Measurements from ENCODE around the gene PLEKHA6.

The PLEKHA6 gene

GRCh38 chr1:204382714-204383083, 23.0 kb upstream of the PLEKHA6 start:
- DNase-seq: no peak

GRCh38 chr1:204380293-204380831, 20.6 kb upstream of the PLEKHA6 start:
- DNase-seq: no peak

- peak; percentile 42 for DNase-seq
Measured at GRCh38 chr1:204377800-204378668, 18.3 kb upstream of the PLEKHA6 start.

GRCh38 chr1:204376919-204377799, 17.4 kb upstream of the PLEKHA6 start:
- no peak for DNase-seq

- DNase-seq: no peak
Measured at GRCh38 chr1:204376465-204376864, 16.7 kb upstream of the PLEKHA6 start.

- DNase-seq: no peak
Measured at GRCh38 chr1:204373911-204374310, 14.2 kb upstream of the PLEKHA6 start.

GRCh38 chr1:204370176-204370575, 10.4 kb upstream of the PLEKHA6 start:
- DNase-seq: no peak

- DNase-seq: no peak
Measured at GRCh38 chr1:204368996-204369726, 9.4 kb upstream of the PLEKHA6 start.

GRCh38 chr1:204367956-204368355, 8.2 kb upstream of the PLEKHA6 start:
- no peak for DNase-seq

- no peak for DNase-seq
Measured at GRCh38 chr1:204367193-204367858, 7.6 kb upstream of the PLEKHA6 start.

- no peak for DNase-seq
Measured at GRCh38 chr1:204366759-204367158, 7.0 kb upstream of the PLEKHA6 start.

GRCh38 chr1:204363335-204364114, 3.8 kb upstream of the PLEKHA6 start:
- peak; percentile 71 for DNase-seq

GRCh38 chr1:204362984-204363334, 3.2 kb upstream of the PLEKHA6 start:
- no peak for DNase-seq

- DNase-seq: no peak
Measured at GRCh38 chr1:204361781-204362180, 2.1 kb upstream of the PLEKHA6 start.

GRCh38 chr1:204361341-204361771, 1.6 kb upstream of the PLEKHA6 start:
- DNase-seq: no peak

GRCh38 chr1:204360314-204360713, 585 bp upstream of the PLEKHA6 start:
- DNase-seq: no peak

GRCh38 chr1:204359131-204359473, 627 bp downstream of the PLEKHA6 start:
- no peak for DNase-seq

GRCh38 chr1:204358605-204359004, 1.1 kb downstream of the PLEKHA6 start:
- no peak for DNase-seq

- no peak for DNase-seq
Measured at GRCh38 chr1:204357551-204358490, 1.9 kb downstream of the PLEKHA6 start.

- DNase-seq: no peak
Measured at GRCh38 chr1:204356997-204357396, 2.7 kb downstream of the PLEKHA6 start.

- no peak for DNase-seq
Measured at GRCh38 chr1:204355913-204356312, 3.8 kb downstream of the PLEKHA6 start.

Measured in activated CD4-positive, CD25-positive, alpha-beta regulatory T cell treated with anti-CD3 and anti-CD28 coated beads, Interleukin-2, amount 50 U/mL, for 72 hours (primary cell).